ENCODE results near the gene ARHGAP22.

GRCh38 chr10:48614481-48615390 is 9.9 kb upstream of the ARHGAP22 start:
- no peak for TF ChIP-seq CTCF (IDR thresholded peaks at IDR 0.05)
- no peak for TF ChIP-seq POLR2AphosphoS5 (IDR thresholded peaks at IDR 0.05; ENCODE audit: insufficient read depth in 1 of 2, low read depth in 1 of 2)

All from vagina (tissue), 2 donors.